CD4-positive, alpha-beta T cell treated with Interleukin-2 at 100 ng/mL for 4 hours (primary cell): ENCODE data around the gene DENND5A.
"Not testable (repeated sequence)": the region's sequence is repeated elsewhere in the genome, so short reads cannot be mapped to it uniquely, and the experiment has no call there.

Source experiments
- DNase-seq: peaks from one replicate; pipeline ENCODE4 v3.0.0-alpha.2; 2020; ENCODE audit warnings: low spot score

The DENND5A gene

GRCh38 chr11:9264316-9265210 lies 587 bp downstream of the DENND5A start:
- DNase-seq, result peak; percentile 41

GRCh38 chr11:9263840-9264315 lies 1.3 kb downstream of the DENND5A start:
- DNase-seq, result peak; percentile 60

- not testable (repeated sequence) for DNase-seq
Observed at GRCh38 chr11:9260838-9261146, 4.4 kb downstream of the DENND5A start.

GRCh38 chr11:9259981-9260837 lies 4.9 kb downstream of the DENND5A start:
- no peak for DNase-seq

GRCh38 chr11:9258279-9258678 lies 6.9 kb downstream of the DENND5A start:
- DNase-seq, result not testable (repeated sequence)

GRCh38 chr11:9254416-9254815 lies 10.7 kb downstream of the DENND5A start:
- no peak for DNase-seq

- DNase-seq, result no peak
Observed at GRCh38 chr11:9253086-9253485, 12.1 kb downstream of the DENND5A start.

- DNase-seq, result no peak
Observed at GRCh38 chr11:9251311-9251710, 13.8 kb downstream of the DENND5A start.

- DNase-seq, result peak; percentile 60
Observed at GRCh38 chr11:9250139-9250582, 15.0 kb downstream of the DENND5A start.

GRCh38 chr11:9249252-9249651 lies 15.9 kb downstream of the DENND5A start:
- DNase-seq, result no peak

- no peak for DNase-seq
Observed at GRCh38 chr11:9247863-9248262, 17.3 kb downstream of the DENND5A start.

GRCh38 chr11:9236242-9236641 lies 28.9 kb downstream of the DENND5A start:
- DNase-seq, result not testable (repeated sequence)

GRCh38 chr11:9232482-9232881 lies 32.7 kb downstream of the DENND5A start:
- DNase-seq, result no peak

GRCh38 chr11:9231848-9232177 lies 33.3 kb downstream of the DENND5A start:
- no peak for DNase-seq

GRCh38 chr11:9230296-9230695 lies 34.9 kb downstream of the DENND5A start:
- DNase-seq, result no peak

GRCh38 chr11:9228091-9228490 lies 37.1 kb downstream of the DENND5A start:
- DNase-seq, result no peak

- DNase-seq, result no peak
Observed at GRCh38 chr11:9225748-9226298, 39.3 kb downstream of the DENND5A start.

- DNase-seq, result no peak
Observed at GRCh38 chr11:9222654-9223053, 42.5 kb downstream of the DENND5A start.

GRCh38 chr11:9220853-9221252 lies 44.3 kb downstream of the DENND5A start:
- not testable (repeated sequence) for DNase-seq

GRCh38 chr11:9219572-9219971 lies 45.6 kb downstream of the DENND5A start:
- no peak for DNase-seq

- no peak for DNase-seq
Observed at GRCh38 chr11:9219115-9219514, 46.0 kb downstream of the DENND5A start.

GRCh38 chr11:9214765-9215164 lies 50.4 kb downstream of the DENND5A start:
- DNase-seq, result no peak

GRCh38 chr11:9211322-9211721 lies 53.8 kb downstream of the DENND5A start:
- DNase-seq, result no peak
